SK-N-SH (cell line): Measurements from ENCODE around the gene KCNIP4. TPM values are rescaled to one million over a fixed set of nuclear protein-coding genes. Genes with fewer than 3 reads are reported as not detected.

Source experiments
- CTCF ChIA-PET: fragments of 300-600, 350-600 bp; formaldehyde crosslinking; extraction: SDS; loops from one replicate; lab custom pipeline; 2021; lab: Yijun Ruan, JAX
- POLR2A ChIA-PET: fragments of 350-600 bp; sonication (Branson Sonifier 250); formaldehyde crosslinking; extraction: SDS; loops from one replicate; lab custom pipeline; 2020; ENCODE audit warnings: antibody characterized with exemption, inconsistent platforms; lab: Yijun Ruan, JAX
- DNase-seq: peaks from one replicate; pipeline ENCODE4 v3.0.0; 2012
- H2AFZ ChIP-seq: fragments of 200-600 bp; sonication (generic); 2 replicates; pipeline ENCODE4 v1.8.1; 2016; ENCODE audit warnings: antibody characterized with exemption, mild to moderate bottlenecking, low read depth
- H3F3A ChIP-seq: fragments of 200-600 bp; sonication (generic); replicated peaks from 2 replicates; pipeline ENCODE3; 2016; ENCODE audit warnings: antibody characterized with exemption, mild to moderate bottlenecking; ENCODE audit not compliant: insufficient read depth
- H3K27ac ChIP-seq, 2 experiments: fragments of 200-500 bp in 1 of 2; fragments of 200-600 bp in 1 of 2; sonication (Bioruptor generic) in 1 of 2; sonication (generic), shearing (Covaris generic) in 1 of 2; 2 replicates each; pipeline versions ENCODE4 v1.5.1 to v1.6.1; 2014 to 2016; ENCODE audit warnings: low read depth in 2 of 2, inconsistent platforms in 1 of 2, low read length in 1 of 2, mild to moderate bottlenecking in 1 of 2, mixed read lengths in 1 of 2
- H3K27me3 ChIP-seq: fragments of 200-600 bp; sonication (generic), shearing (Covaris generic); 2 replicates; pipeline ENCODE4 v1.6.1; 2016; ENCODE audit warnings: mixed run types; ENCODE audit not compliant: insufficient read depth
- H3K36me3 ChIP-seq, 2 experiments: fragments of 200-500 bp in 1 of 2; fragments of 200-600 bp in 1 of 2; sonication (Bioruptor generic) in 1 of 2; sonication (generic) in 1 of 2; replicated peaks in 1 of 2; 2 replicates each; pipeline versions ENCODE3 to v1.5.1; 2014 to 2016; ENCODE audit warnings: low read length in 1 of 2, mild to moderate bottlenecking in 1 of 2; ENCODE audit not compliant: insufficient read depth in 2 of 2, control insufficient read depth in 1 of 2
- H3K4me1 ChIP-seq, 2 experiments: fragments of 200-500 bp in 1 of 2; fragments of 200-600 bp in 1 of 2; sonication (Bioruptor generic) in 1 of 2; sonication (generic), shearing (Covaris generic) in 1 of 2; 2 replicates each; pipeline versions ENCODE4 v1.5.1 to v1.6.1; 2014 to 2016; ENCODE audit warnings: low read depth in 1 of 2, low read length in 1 of 2, mixed run types in 1 of 2; ENCODE audit not compliant: insufficient read depth in 2 of 2, control insufficient read depth in 1 of 2
- H3K4me2 ChIP-seq: fragments of 200-600 bp; sonication (generic), shearing (Covaris generic); 2 replicates; pipeline ENCODE4 v1.6.1; 2017; ENCODE audit warnings: mixed run types
- H3K4me3 ChIP-seq, 2 experiments: fragments of 200-500 bp in 1 of 2; fragments of 200-600 bp in 1 of 2; sonication (Bioruptor generic) in 1 of 2; sonication (generic), shearing (Covaris generic) in 1 of 2; 2 replicates each; pipeline versions ENCODE4 v1.5.1 to v1.8.1; 2014 to 2016; ENCODE audit warnings: low read depth in 2 of 2, inconsistent platforms in 1 of 2, low read length in 1 of 2, mild to moderate bottlenecking in 1 of 2, mixed read lengths in 1 of 2, moderate library complexity in 1 of 2
- H3K79me2 ChIP-seq: fragments of 200-600 bp; sonication (generic); 2 replicates; pipeline ENCODE4 v1.8.1; 2017; ENCODE audit warnings: mild to moderate bottlenecking; ENCODE audit not compliant: insufficient read depth
- H3K9ac ChIP-seq: fragments of 200-600 bp; sonication (generic); 2 replicates; pipeline ENCODE4 v1.6.1; 2017; ENCODE audit warnings: mixed run types
- H3K9me2 ChIP-seq: fragments of 200-600 bp; sonication (generic); 2 replicates; pipeline ENCODE4 v1.6.1; 2017; ENCODE audit warnings: mixed run types
- H3K9me3 ChIP-seq: fragments of 200-600 bp; sonication (generic); 2 replicates; pipeline ENCODE4 v1.6.1; 2017; ENCODE audit warnings: mixed run types, mild to moderate bottlenecking, moderate library complexity
- H4K20me1 ChIP-seq: fragments of 200-600 bp; sonication (generic); 2 replicates; pipeline ENCODE4 v1.6.1; 2017; ENCODE audit warnings: mild to moderate bottlenecking, mixed run types; ENCODE audit not compliant: insufficient read depth
- CHD2 ChIP-seq: fragments of 150-350 bp; IDR thresholded peaks from 2 replicates; pipeline ENCODE4 v1.6.1; 2018; ENCODE audit warnings: low read length; ENCODE audit not compliant: partially characterized antibody
- CTCF ChIP-seq: fragments of 200-600 bp; sonication (generic); IDR thresholded peaks from 2 replicates; pipeline ENCODE4 v1.6.1; 2017; ENCODE audit warnings: antibody characterized with exemption, mild to moderate bottlenecking, moderate library complexity
- EP300 ChIP-seq, 2 experiments: IDR thresholded peaks; 2 replicates each; pipeline versions ENCODE4 v1.4.0 to v1.6.1; 2012; ENCODE audit warnings: borderline replicate concordance in 1 of 2, low read depth in 1 of 2, low read length in 1 of 2
- MEF2A ChIP-seq: IDR thresholded peaks from 2 replicates; pipeline ENCODE4 v1.4.0; 2012; ENCODE audit warnings: low read depth, borderline replicate concordance
- NFIC ChIP-seq: IDR thresholded peaks from 2 replicates; pipeline ENCODE4 v1.4.0; 2012; ENCODE audit warnings: borderline replicate concordance
- PBX3 ChIP-seq: IDR thresholded peaks from 2 replicates; pipeline ENCODE4; 2012
- RFX5 ChIP-seq: IDR thresholded peaks from 2 replicates; pipeline ENCODE4 v1.6.1; 2012; ENCODE audit warnings: mild to moderate bottlenecking, improper control_type of control experiment, low read length
- TCF12 ChIP-seq: IDR thresholded peaks from 2 replicates; pipeline ENCODE4 v1.4.0; 2012
- TEAD4 ChIP-seq: IDR thresholded peaks from 2 replicates; pipeline ENCODE4 v1.4.0; 2012; ENCODE audit warnings: mild to moderate bottlenecking, borderline replicate concordance; ENCODE audit not compliant: insufficient read depth
- ZBTB33 ChIP-seq: IDR thresholded peaks from 2 replicates; pipeline ENCODE4 v1.4.0; 2012; ENCODE audit warnings: low read depth, borderline replicate concordance
- WGBS: methylation state at CpG from one replicate; pipeline ENCODE4 v1.1.6; 2017; ENCODE audit warnings: low lambda C conversion rate; 5-methylcytosine and 5-hydroxymethylcytosine counted together
- polyA plus RNA-seq, 3 experiments: library from polyadenylated mRNA; depleted of rRNA; stranded (reverse); fragments of >200 nt; gene quantifications; 2 replicates each; pipeline ENCODE4 v1.2.3, GENCODE V29; 2012

Gene KCNIP4
- polyA plus RNA-seq, 1 of the 3 experiments (the other 2 are of a cell fraction): 0.18 TPM

GRCh38 chr4:21733894-21734630 is 214.5 kb downstream of the KCNIP4 start (continued):
- TF ChIP-seq NFIC (no peak), RFX5 (no peak), CTCF (no peak), ZBTB33 (no peak), MEF2A (no peak), TCF12 (peak; percentile 93), EP300 (IDR thresholded peaks at IDR 0.05; ENCODE audit: borderline replicate concordance in 1 of 2, low read depth in 1 of 2, low read length in 1 of 2) (peak; percentile 48 to 100; a peak in 3 of 4 replicates)

GRCh38 chr4:21728304-21728703 is 220.3 kb downstream of the KCNIP4 start:
- TF ChIP-seq CHD2 (no peak), TEAD4 (no peak), PBX3 (no peak)
- peaks cover 0 to 17% of the 10 kb centered on the region in 2 experiments; a peak in 2 of 4 replicates for H3K4me1 ChIP-seq
- no peaks in the 10 kb centered on the region for H3F3A ChIP-seq
- H3K9me3 ChIP-seq: no peaks in the 10 kb centered on the region
- no peak overlapping the region for H3K9ac ChIP-seq
- no peaks in the 10 kb centered on the region for H3K79me2 ChIP-seq
- H3K27me3 ChIP-seq: no peaks in the 10 kb centered on the region
- ChIA-PET CTCF (interaction anchor here (1.4 kb wide), 1 partner anchor 15 kb away, joined by 4 read pairs; no protein-coding TSS in a partner anchor), POLR2A (no interaction called here)
- H3K27ac ChIP-seq: no peak overlapping the region; a peak in 1 of 4 replicates
- no peaks in the 10 kb centered on the region for H3K36me3 ChIP-seq
- H2AFZ ChIP-seq: no peak overlapping the region
- WGBS: 37% methylated on average over 2 of the region's 2 CpGs
- DNase-seq: no peak
- no peak overlapping the region for H3K4me3 ChIP-seq
- H4K20me1 ChIP-seq: no peaks in the 10 kb centered on the region
- no peaks in the 10 kb centered on the region for H3K9me2 ChIP-seq
- no peak overlapping the region for H3K4me2 ChIP-seq
